Upper lobe of left lung (tissue), 4 donors: Measurements from ENCODE around the gene TMEM150B.

Experiments used
- CTCF ChIP-seq, 6 experiments: fragments of 450-650 bp in 4 of 6; fragments of 200-600 bp in 2 of 6; sonication (generic) in 2 of 6; IDR thresholded peaks; one replicate each; pipeline ENCODE4 v1.5.1; 2016 to 2019; ENCODE audit warnings: antibody characterized with exemption in 6 of 6
- POLR2AphosphoS5 ChIP-seq, 2 donors: sonication (generic); formaldehyde crosslinking; IDR thresholded peaks; one replicate each; pipeline ENCODE4 v1.5.1; 2017; ENCODE audit warnings: antibody characterized with exemption in 2 of 2

- TF ChIP-seq CTCF (IDR thresholded peaks at IDR 0.05) (no peak), POLR2AphosphoS5 (IDR thresholded peaks at IDR 0.05) (no peak)
These were observed 5.4 kb downstream of the TMEM150B start for GRCh38 chr19:55319785-55320184.
